Adrenal gland (tissue), 5 donors: ENCODE data around the gene HIBADH.

Source experiments
- POLR2A ChIP-seq, 2 donors: fragments of 450-650 bp; IDR thresholded peaks; one replicate each; pipeline ENCODE4 v1.6.1; 2017; ENCODE audit warnings: antibody characterized with exemption in 2 of 2, mild to moderate bottlenecking in 2 of 2, moderate library complexity in 1 of 2
- TF ChIP-seq, protein P1 (sequence below), 6 experiments: fragments of 450-650 bp in 4 of 6; fragments of 200-600 bp in 2 of 6; sonication (generic) in 1 of 6; IDR thresholded peaks; 1 replicate in 5 of 6; 2 replicates in 1 of 6; pipeline versions ENCODE4 v1.5.1 to v1.8.0; 2016 to 2021; ENCODE audit warnings: antibody characterized with exemption in 6 of 6, mild to moderate bottlenecking in 2 of 6, moderate library complexity in 1 of 6
- donor health status: DM: no; HTN: no; CAD: no.

DNA sequence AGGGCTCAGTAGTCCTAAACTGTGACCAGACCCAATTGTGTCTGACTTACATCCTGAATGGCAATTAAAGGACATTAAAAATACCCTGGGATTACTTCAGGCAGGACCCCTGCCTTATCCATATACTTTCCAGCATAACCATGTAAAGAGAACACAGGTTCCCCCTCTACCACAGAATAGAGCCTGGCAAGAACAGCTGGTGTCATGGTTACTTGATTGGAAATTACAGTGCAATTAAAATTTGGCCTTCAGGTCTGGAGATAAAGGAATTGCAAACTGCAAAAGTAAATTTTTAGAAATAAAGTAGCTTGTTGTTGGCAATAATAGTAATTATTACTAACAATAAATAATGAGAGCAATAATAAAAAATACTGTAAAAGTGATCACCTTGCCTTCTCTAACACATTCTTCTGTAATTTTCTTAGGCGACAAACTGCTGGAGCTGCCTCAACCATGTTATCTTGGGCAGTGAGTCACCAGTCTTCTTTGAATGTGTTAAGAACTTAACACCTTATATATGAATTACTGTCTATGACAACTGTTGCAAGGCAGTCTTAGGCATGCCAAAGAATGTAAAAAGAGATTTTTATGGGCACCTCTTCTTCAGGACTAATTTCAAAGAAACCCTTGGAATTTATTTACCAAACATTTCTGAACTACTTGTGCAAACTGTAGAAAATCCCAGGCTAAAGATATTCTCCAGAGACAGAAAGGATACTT, 53.7 kb downstream of the HIBADH start:
- TF ChIP-seq, protein P1, sequence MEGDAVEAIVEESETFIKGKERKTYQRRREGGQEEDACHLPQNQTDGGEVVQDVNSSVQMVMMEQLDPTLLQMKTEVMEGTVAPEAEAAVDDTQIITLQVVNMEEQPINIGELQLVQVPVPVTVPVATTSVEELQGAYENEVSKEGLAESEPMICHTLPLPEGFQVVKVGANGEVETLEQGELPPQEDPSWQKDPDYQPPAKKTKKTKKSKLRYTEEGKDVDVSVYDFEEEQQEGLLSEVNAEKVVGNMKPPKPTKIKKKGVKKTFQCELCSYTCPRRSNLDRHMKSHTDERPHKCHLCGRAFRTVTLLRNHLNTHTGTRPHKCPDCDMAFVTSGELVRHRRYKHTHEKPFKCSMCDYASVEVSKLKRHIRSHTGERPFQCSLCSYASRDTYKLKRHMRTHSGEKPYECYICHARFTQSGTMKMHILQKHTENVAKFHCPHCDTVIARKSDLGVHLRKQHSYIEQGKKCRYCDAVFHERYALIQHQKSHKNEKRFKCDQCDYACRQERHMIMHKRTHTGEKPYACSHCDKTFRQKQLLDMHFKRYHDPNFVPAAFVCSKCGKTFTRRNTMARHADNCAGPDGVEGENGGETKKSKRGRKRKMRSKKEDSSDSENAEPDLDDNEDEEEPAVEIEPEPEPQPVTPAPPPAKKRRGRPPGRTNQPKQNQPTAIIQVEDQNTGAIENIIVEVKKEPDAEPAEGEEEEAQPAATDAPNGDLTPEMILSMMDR (IDR thresholded peaks at IDR 0.05), result no peak
- TF ChIP-seq POLR2A (IDR thresholded peaks at IDR 0.05), result no peak
